Naive B cell (primary cell): ENCODE measurements around the gene KLC3. TPM values are rescaled to one million over a fixed set of nuclear protein-coding genes. Genes with fewer than 3 reads are reported as not detected.
"Not testable (repeated sequence)": the region's sequence is repeated elsewhere in the genome, so short reads cannot be mapped to it uniquely, and the experiment has no call there.

Experiments used
- ATAC-seq, 2 donors: fragments of 150-1000 bp; cut with Tn5 transposase; 2 replicates each; pipeline ENCODE4 v1.10.0; 2021; ENCODE audit warnings: low read depth in 2 of 2, mild to moderate bottlenecking in 2 of 2, moderate library complexity in 2 of 2
- DNase-seq: peaks from one replicate; pipeline ENCODE4 v3.0.0; 2022
- H3K27ac Mint-ChIP-seq, 6 donors: one replicate each; pipeline ENCODE4 v1.8.0; 2020 to 2022; ENCODE audit warnings: mild to moderate bottlenecking in 6 of 6, mixed read lengths in 6 of 6, moderate library complexity in 5 of 6, inconsistent platforms in 2 of 6
- H3K27me3 Mint-ChIP-seq, 3 donors: one replicate each; pipeline ENCODE4 v1.8.0; 2021 to 2022; ENCODE audit warnings: mixed read lengths in 3 of 3, mild to moderate bottlenecking in 1 of 3
- H3K36me3 Mint-ChIP-seq, 2 donors: one replicate each; pipeline ENCODE4 v1.8.0; 2020 to 2022; ENCODE audit warnings: mixed read lengths in 2 of 2, inconsistent platforms in 1 of 2, mild to moderate bottlenecking in 1 of 2
- H3K4me1 Mint-ChIP-seq, 3 donors: one replicate each; pipeline ENCODE4 v1.8.0; 2020 to 2022; ENCODE audit warnings: mixed read lengths in 3 of 3, inconsistent platforms in 1 of 3, mild to moderate bottlenecking in 1 of 3, moderate library complexity in 1 of 3
- H3K4me3 Mint-ChIP-seq, 8 donors: one replicate each; pipeline ENCODE4 v1.8.0; 2020 to 2022; ENCODE audit warnings: mild to moderate bottlenecking in 8 of 8, mixed read lengths in 8 of 8, moderate library complexity in 8 of 8, inconsistent platforms in 2 of 8
- H3K9me3 Mint-ChIP-seq, 7 donors: one replicate each; pipeline ENCODE4 v1.8.0; 2020 to 2022; ENCODE audit warnings: mixed read lengths in 7 of 7, mild to moderate bottlenecking in 5 of 7, inconsistent platforms in 2 of 7, moderate library complexity in 1 of 7
- polyA plus RNA-seq, 6 donors: library from polyadenylated mRNA; unstranded; fragments of 300-500 nt; fragmentation: Illumina TruSeq; gene quantifications; one replicate each; pipeline ENCODE4 v1.2.3, GENCODE V29; 2021; ENCODE audit warnings: low read depth in 6 of 6

Gene KLC3
- polyA plus RNA-seq, 6 donors from 2014 or later, result not detected

- Mint-ChIP-seq H3K9me3 (peaks cover 0 to 8% (median 4%) of the 10 kb centered on the region in 7 donors), H3K27ac (peak overlapping the region in 1 of 6 donors; percentile 54)
Observed at GRCh38 chr19:45305007-45305406, 35.5 kb upstream of the KLC3 start.

GRCh38 chr19:45305421-45305820 is 35.1 kb upstream of the KLC3 start:
- no peak overlapping the region for H3K27ac Mint-ChIP-seq
- H3K4me3 Mint-ChIP-seq, result peak overlapping the region in 1 of 8 donors; percentile 18
- no peak for ATAC-seq
- H3K9me3 Mint-ChIP-seq, result peaks cover 0 to 8% (median 4%) of the 10 kb centered on the region in 7 donors
- H3K36me3 Mint-ChIP-seq, result peaks cover 0 to 11% of the 10 kb centered on the region in 2 donors
- no peak for DNase-seq
- peaks cover 0 to 5% (median 0%) of the 10 kb centered on the region in 3 donors for H3K4me1 Mint-ChIP-seq
- peaks cover 0 to 4% (median 0%) of the 10 kb centered on the region in 3 donors for H3K27me3 Mint-ChIP-seq

More at GRCh38 chr19:45305007-45305406, 35.5 kb upstream of the KLC3 start:
- ATAC-seq, result no peak
- Mint-ChIP-seq H3K27me3 (peaks cover 0 to 4% (median 0%) of the 10 kb centered on the region in 3 donors), H3K4me3 (peak overlapping the region in 1 of 8 donors; percentile 18), H3K4me1 (peaks cover 0 to 5% (median 0%) of the 10 kb centered on the region in 3 donors), H3K36me3 (peaks cover 4 to 15% of the 10 kb centered on the region in 2 donors)
- no peak for DNase-seq

- peaks cover 0 to 8% (median 4%) of the 10 kb centered on the region in 7 donors for H3K9me3 Mint-ChIP-seq
- no peak for ATAC-seq
- H3K27me3 Mint-ChIP-seq, result peaks cover 0 to 5% (median under 1%) of the 10 kb centered on the region in 3 donors
- H3K4me1 Mint-ChIP-seq, result peaks cover 0 to 5% (median 0%) of the 10 kb centered on the region in 3 donors
- peaks cover 0 to 9% of the 10 kb centered on the region in 2 donors for H3K36me3 Mint-ChIP-seq
- DNase-seq, result no peak
- H3K27ac Mint-ChIP-seq, result peak overlapping the region in 1 of 6 donors; percentile 45
- no peak overlapping the region for H3K4me3 Mint-ChIP-seq
Observed at GRCh38 chr19:45306040-45306439, 34.5 kb upstream of the KLC3 start.

- peak overlapping the region in 1 of 8 donors; percentile 42 for H3K4me3 Mint-ChIP-seq
- no peak overlapping the region for H3K27ac Mint-ChIP-seq
- H3K27me3 Mint-ChIP-seq, result peaks cover 0 to 10% (median 5%) of the 10 kb centered on the region in 3 donors
- peaks cover 0 to 8% (median 4%) of the 10 kb centered on the region in 7 donors for H3K9me3 Mint-ChIP-seq
- H3K36me3 Mint-ChIP-seq, result peaks cover 0 to 9% of the 10 kb centered on the region in 2 donors
- peaks cover 0 to 5% (median 0%) of the 10 kb centered on the region in 3 donors for H3K4me1 Mint-ChIP-seq
- DNase-seq (no peak), ATAC-seq (no peak)
Observed at GRCh38 chr19:45306518-45307027, 34.0 kb upstream of the KLC3 start.

- H3K27me3 Mint-ChIP-seq, result peaks cover 0 to 17% (median 11%) of the 10 kb centered on the region in 3 donors
- H3K36me3 Mint-ChIP-seq, result peaks cover 0 to 9% of the 10 kb centered on the region in 2 donors
- H3K9me3 Mint-ChIP-seq, result peaks cover 0 to 8% (median 4%) of the 10 kb centered on the region in 7 donors
- H3K27ac Mint-ChIP-seq, result no peak overlapping the region
- ATAC-seq (no peak), DNase-seq (no peak)
- H3K4me1 Mint-ChIP-seq, result peaks cover 0 to 5% (median 0%) of the 10 kb centered on the region in 3 donors
- H3K4me3 Mint-ChIP-seq, result no peak overlapping the region
Observed at GRCh38 chr19:45307361-45307760, 33.2 kb upstream of the KLC3 start.

GRCh38 chr19:45309322-45309721 is 31.2 kb upstream of the KLC3 start:
- ATAC-seq, DNase-seq, H3K4me1 Mint-ChIP-seq, H3K27ac Mint-ChIP-seq, H3K36me3 Mint-ChIP-seq, H3K4me3 Mint-ChIP-seq, H3K9me3 Mint-ChIP-seq: not testable (repeated sequence)
- peaks cover 0 to 24% (median 19%) of the 10 kb centered on the region in 3 donors for H3K27me3 Mint-ChIP-seq

GRCh38 chr19:45311621-45312020 is 28.9 kb upstream of the KLC3 start:
- H3K4me3 Mint-ChIP-seq, result no peak overlapping the region
- ATAC-seq, result no peak
- no peaks in the 10 kb centered on the region for H3K36me3 Mint-ChIP-seq
- H3K27ac Mint-ChIP-seq, result no peak overlapping the region
- H3K4me1 Mint-ChIP-seq, result no peaks in the 10 kb centered on the region
- no peak for DNase-seq
- peaks cover 0 to 1% (median 0%) of the 10 kb centered on the region in 7 donors for H3K9me3 Mint-ChIP-seq
- peaks cover 0 to 42% (median 39%) of the 10 kb centered on the region in 3 donors for H3K27me3 Mint-ChIP-seq

- H3K36me3 Mint-ChIP-seq, H3K27ac Mint-ChIP-seq, DNase-seq, ATAC-seq, H3K9me3 Mint-ChIP-seq, H3K4me3 Mint-ChIP-seq, H3K4me1 Mint-ChIP-seq: not testable (repeated sequence)
- peaks cover 3 to 48% (median 45%) of the 10 kb centered on the region in 3 donors for H3K27me3 Mint-ChIP-seq
Observed at GRCh38 chr19:45312285-45312684, 28.3 kb upstream of the KLC3 start.

- Mint-ChIP-seq H3K36me3 (no peaks in the 10 kb centered on the region), H3K27ac (no peak overlapping the region), H3K4me1 (no peaks in the 10 kb centered on the region), H3K27me3 (peaks cover 8 to 61% (median 59%) of the 10 kb centered on the region in 3 donors), H3K9me3 (no peaks in the 10 kb centered on the region), H3K4me3 (no peak overlapping the region)
- ATAC-seq, result no peak
- DNase-seq, result no peak
Observed at GRCh38 chr19:45314708-45315245, 25.8 kb upstream of the KLC3 start.

GRCh38 chr19:45315304-45315703 is 25.2 kb upstream of the KLC3 start:
- DNase-seq (no peak), ATAC-seq (no peak)
- no peaks in the 10 kb centered on the region for H3K9me3 Mint-ChIP-seq
- no peaks in the 10 kb centered on the region for H3K4me1 Mint-ChIP-seq
- H3K4me3 Mint-ChIP-seq, result no peak overlapping the region
- H3K36me3 Mint-ChIP-seq, result no peaks in the 10 kb centered on the region
- H3K27ac Mint-ChIP-seq, result no peak overlapping the region
- peaks cover 8 to 61% (median 59%) of the 10 kb centered on the region in 3 donors for H3K27me3 Mint-ChIP-seq

GRCh38 chr19:45320997-45321775 is 19.4 kb upstream of the KLC3 start:
- no peak overlapping the region for H3K4me3 Mint-ChIP-seq

GRCh38 chr19:45321848-45322247 is 18.7 kb upstream of the KLC3 start:
- ATAC-seq (no peak), DNase-seq (no peak)
- Mint-ChIP-seq H3K36me3 (no peaks in the 10 kb centered on the region), H3K27ac (no peak overlapping the region), H3K4me1 (peaks cover 4 to 8% (median 6%) of the 10 kb centered on the region in 3 donors), H3K27me3 (peaks cover 22 to 67% (median 50%) of the 10 kb centered on the region in 3 donors), H3K9me3 (no peaks in the 10 kb centered on the region), H3K4me3 (no peak overlapping the region)

More at GRCh38 chr19:45320997-45321775, 19.4 kb upstream of the KLC3 start:
- Mint-ChIP-seq H3K4me1 (peaks cover 0 to 3% (median 1%) of the 10 kb centered on the region in 3 donors), H3K9me3 (no peaks in the 10 kb centered on the region), H3K27me3 (peaks cover 20 to 68% (median 50%) of the 10 kb centered on the region in 3 donors), H3K36me3 (no peaks in the 10 kb centered on the region), H3K27ac (no peak overlapping the region)
- ATAC-seq (no peak), DNase-seq (no peak)

- Mint-ChIP-seq H3K4me3 (no peak overlapping the region), H3K27ac (no peak overlapping the region), H3K36me3 (no peaks in the 10 kb centered on the region), H3K9me3 (no peaks in the 10 kb centered on the region), H3K4me1 (peaks cover 4 to 8% (median 6%) of the 10 kb centered on the region in 3 donors), H3K27me3 (peaks cover 19 to 63% (median 45%) of the 10 kb centered on the region in 3 donors)
- ATAC-seq (no peak), DNase-seq (no peak)
Observed at GRCh38 chr19:45322311-45322710, 18.2 kb upstream of the KLC3 start.
